Glomerular endothelial cell (primary cell): ENCODE results near the gene ACIN1. TPM values are rescaled to one million over a fixed set of nuclear protein-coding genes. Genes with fewer than 3 reads are reported as not detected.

Experiments used
- DNase-seq: peaks from one replicate; pipeline ENCODE4 v3.0.0-alpha.2; 2011; ENCODE audit warnings: low read depth, low spot score; ENCODE audit errors: extremely low read depth
- total RNA-seq: library from RNA; depleted of rRNA; stranded (reverse); fragments of >200 nt; gene quantifications from 2 replicates; pipeline ENCODE4 v1.2.3, GENCODE V29; 2015

The ACIN1 gene
- total RNA-seq, 1 donor from 2014 or later = 142 TPM

GRCh38 chr14:23125011-23125410, 30.1 kb upstream of the ACIN1 start:
- DNase-seq = no peak

- DNase-seq = no peak
Observed at GRCh38 chr14:23124337-23124954, 29.5 kb upstream of the ACIN1 start.

GRCh38 chr14:23123419-23123818, 28.5 kb upstream of the ACIN1 start:
- no peak for DNase-seq

GRCh38 chr14:23122086-23122485, 27.1 kb upstream of the ACIN1 start:
- no peak for DNase-seq

GRCh38 chr14:23121361-23121771, 26.4 kb upstream of the ACIN1 start:
- peak; percentile 45 for DNase-seq

GRCh38 chr14:23120541-23121251, 25.8 kb upstream of the ACIN1 start:
- peak; percentile 61 for DNase-seq

GRCh38 chr14:23119363-23120327, 24.7 kb upstream of the ACIN1 start:
- no peak for DNase-seq

- DNase-seq = no peak
Observed at GRCh38 chr14:23118506-23119362, 23.8 kb upstream of the ACIN1 start, which contains the start of gene CEBPE. TSS of gene CEBPE (minus strand) at chr14:23119255. CDS start at chr14:23119091, 164 bp downstream.

- DNase-seq = no peak
Observed at GRCh38 chr14:23117371-23118020, 22.6 kb upstream of the ACIN1 start.

GRCh38 chr14:23115918-23116317, 21.0 kb upstream of the ACIN1 start:
- no peak for DNase-seq

- no peak for DNase-seq
Observed at GRCh38 chr14:23115039-23115731, 20.2 kb upstream of the ACIN1 start.

- no peak for DNase-seq
Observed at GRCh38 chr14:23114669-23115038, 19.7 kb upstream of the ACIN1 start.

GRCh38 chr14:23114120-23114458, 19.2 kb upstream of the ACIN1 start:
- DNase-seq = no peak

GRCh38 chr14:23113431-23114119, 18.6 kb upstream of the ACIN1 start:
- DNase-seq = no peak

- no peak for DNase-seq
Observed at GRCh38 chr14:23112359-23113178, 17.6 kb upstream of the ACIN1 start.

GRCh38 chr14:23110579-23111365, 15.8 kb upstream of the ACIN1 start:
- DNase-seq = no peak

GRCh38 chr14:23109769-23110168, 14.8 kb upstream of the ACIN1 start:
- DNase-seq = no peak
